Right lobe of liver (tissue), 4 donors: ENCODE results near the gene ADISSP.

Experiments used
- CTCF ChIP-seq, 4 donors: fragments of 200-600 bp in 3 of 4; fragments of 450-650 bp in 1 of 4; IDR thresholded peaks; one replicate each; pipeline versions ENCODE4 v1.5.1 to v1.8.0; 2016 to 2022; ENCODE audit warnings: antibody characterized with exemption in 4 of 4, mild to moderate bottlenecking in 2 of 4
- POLR2A ChIP-seq: fragments of 450-650 bp; IDR thresholded peaks from one replicate; pipeline ENCODE4 v1.6.1; 2017; ENCODE audit warnings: antibody characterized with exemption, mild to moderate bottlenecking
- donor health status: DM: no; HTN: no; CAD: no.
- donor health status: DM: no; HTN: no; CAD: no.
- donor health status: DM: no; HTN: yes; CAD: no.

GRCh38 chr20:3751675-3752385 is 15.7 kb downstream of the ADISSP start:
- TF ChIP-seq CTCF (IDR thresholded peaks at IDR 0.05) (no peak), POLR2A (no peak)
